Fibroblast of skin of scalp (primary cell): ENCODE data around the gene SRGAP3.

ENCODE experiments used
- DNase-seq: peaks from one replicate; pipeline ENCODE4 v3.0.0-alpha.2; 2013

The SRGAP3 gene

DNA sequence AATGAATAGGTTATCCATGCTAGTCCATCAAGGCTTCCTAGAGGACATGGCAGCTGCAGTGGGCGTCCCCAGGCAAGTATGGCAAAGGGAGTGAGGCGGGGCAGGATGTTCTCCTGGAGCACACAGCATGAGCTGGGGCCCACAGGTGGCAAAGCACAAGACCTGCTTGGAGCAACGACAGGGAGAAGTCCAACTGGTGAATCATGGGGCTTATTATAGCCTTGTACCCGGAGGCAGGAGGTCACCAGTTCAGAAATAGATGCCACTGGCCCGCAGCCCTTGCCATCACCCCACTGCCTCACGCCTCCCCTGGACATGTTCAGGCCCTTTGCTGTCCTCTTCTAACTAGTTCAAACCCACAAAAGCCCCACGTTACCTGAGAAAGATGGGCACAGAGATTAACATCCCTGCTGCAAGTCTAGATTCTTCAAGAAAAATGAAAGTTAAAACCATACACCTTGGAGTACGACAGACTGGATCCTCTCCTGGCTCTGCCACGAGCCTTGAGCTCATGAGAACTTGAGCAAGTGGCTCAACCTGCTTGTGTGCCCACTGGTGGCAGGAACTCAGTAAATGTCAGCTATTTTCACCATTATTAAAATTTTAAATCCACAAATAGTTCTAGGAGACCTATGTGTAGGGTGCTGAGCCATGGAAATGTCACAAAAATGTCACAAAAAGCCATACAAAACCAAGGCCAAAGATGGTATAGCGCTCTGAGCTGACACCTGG, 1.8 kb upstream of the SRGAP3 start:
- DNase-seq, result no peak

GRCh38 chr3:9250236-9250635, 790 bp upstream of the SRGAP3 start:
- no peak for DNase-seq

- DNase-seq, result no peak
Observed at GRCh38 chr3:9248522-9249271, 749 bp downstream of the SRGAP3 start.

DNA sequence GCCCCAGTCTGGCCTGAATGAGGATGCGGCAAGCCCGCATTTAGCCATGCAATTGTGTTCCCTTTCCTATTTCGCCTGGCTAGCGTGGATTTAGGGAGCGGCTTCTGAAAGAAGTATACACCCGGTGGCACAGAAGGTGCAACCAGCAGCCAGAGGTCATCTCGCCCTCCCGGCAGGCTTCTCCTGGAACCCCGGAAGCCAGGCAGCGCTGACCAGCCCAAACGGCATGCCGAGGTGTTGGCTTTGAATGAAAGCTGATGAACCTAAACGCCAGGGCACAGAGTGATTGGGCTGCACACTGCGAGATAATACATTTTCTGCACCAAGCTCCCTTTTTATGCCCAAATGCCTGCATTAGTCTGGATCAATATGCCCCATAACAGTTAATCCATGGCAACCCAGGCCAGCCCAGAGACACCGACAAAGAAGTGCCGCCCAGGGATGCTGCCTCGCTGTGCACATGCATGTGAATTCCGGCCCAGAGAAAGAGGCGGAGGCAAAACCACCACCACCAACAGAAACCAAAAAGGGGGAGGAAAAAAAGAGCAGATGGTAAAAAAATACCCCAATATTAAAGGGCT, 1.4 kb downstream of the SRGAP3 start:
- no peak for DNase-seq

DNA sequence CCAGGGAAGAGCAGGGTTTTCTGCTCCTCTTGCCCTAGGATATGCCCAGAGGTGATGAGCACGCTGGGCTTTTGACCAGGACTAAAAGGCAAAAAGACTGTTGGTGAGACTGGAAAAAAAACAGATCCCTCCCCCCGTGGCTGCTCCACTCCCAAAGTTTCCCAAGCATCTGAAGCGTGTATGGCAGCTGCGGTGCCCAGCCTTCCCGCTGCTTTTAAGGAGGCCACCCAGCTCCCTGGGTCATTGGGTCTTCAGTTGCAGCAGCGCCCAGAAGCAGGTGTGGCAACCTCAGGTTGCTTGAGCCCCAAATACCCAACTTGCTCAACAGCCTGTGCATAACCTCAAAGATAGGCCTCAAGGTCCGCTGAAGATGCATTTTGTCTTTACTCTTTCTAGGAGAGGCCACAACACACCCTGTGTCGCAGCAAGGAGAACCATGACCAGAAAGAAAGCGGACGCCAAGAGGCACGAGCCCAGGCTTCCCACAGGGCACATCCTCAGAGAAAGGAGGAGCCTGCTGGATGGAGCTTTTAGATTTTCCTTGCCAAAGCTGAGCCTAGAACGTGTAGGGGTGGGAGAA, 2.0 kb downstream of the SRGAP3 start:
- no peak for DNase-seq

DNA sequence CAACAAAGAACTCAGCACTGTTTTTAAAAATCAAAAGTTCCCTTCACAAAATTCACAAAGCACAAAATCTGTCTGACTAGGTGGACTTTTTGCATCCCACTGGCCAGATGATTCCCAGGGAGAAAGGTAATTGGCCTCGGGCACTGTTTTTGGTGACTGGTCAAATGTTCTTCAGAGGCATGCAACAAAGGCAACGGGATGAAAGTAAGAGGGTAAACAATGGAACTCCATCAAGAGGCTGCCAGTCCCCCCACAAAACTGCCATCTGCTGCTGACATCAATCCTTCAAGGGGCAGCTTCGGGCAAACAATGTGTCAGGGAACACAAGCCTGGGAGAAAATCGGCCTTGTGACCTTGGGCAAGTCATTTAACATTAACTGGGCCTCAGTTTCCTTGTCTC, 3.3 kb downstream of the SRGAP3 start:
- no peak for DNase-seq

DNA sequence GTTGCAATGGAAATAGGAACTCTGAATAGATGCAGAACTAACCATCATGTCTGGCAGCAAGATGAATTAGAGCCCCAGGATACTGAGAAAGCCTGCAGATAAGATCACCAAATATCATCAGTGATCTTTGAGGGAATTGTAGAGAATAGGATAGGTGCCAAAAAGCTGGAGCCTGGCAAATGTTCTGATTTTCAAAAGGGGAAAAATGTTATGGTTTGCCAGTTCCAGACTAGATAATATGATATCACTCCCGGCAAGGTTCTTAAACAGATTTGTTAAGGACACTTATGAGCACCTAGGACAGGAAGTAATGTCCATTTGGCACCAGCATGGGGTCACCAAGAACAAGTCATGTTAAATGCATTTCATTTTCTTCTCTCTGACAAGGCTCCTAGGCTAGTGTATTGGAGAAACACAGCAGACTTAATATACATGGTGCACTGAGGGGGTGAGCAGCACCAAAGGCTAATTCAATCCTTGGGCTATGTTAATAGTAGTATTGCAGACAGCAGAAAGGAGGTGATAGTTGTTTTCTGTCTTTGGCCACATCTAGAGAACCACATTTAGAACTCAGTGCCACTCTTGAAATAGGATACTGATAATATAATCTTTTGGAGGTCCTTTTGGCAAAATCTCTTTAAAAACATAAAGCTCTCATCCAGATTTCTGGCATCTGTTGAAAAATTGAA, 4.8 kb downstream of the SRGAP3 start:
- no peak for DNase-seq

DNA sequence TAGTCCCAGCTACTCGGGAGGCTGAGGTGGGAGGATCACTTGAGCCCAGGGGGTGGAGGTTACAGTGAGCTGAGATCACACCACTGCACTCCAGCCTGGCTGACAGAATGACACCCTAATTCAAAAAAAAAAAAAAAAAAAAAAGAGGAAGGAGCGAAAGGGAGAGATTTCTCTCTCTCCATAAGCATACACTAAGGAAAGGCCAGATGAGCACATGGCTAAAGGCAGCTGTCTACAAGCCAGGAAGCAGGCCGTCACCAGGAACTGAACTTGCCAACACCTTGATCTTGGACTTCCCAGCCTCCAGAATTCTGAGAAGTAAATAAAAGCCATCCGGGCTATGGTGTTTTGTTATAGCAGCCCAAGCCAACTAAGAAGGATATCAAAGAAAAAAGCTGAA, 7.5 kb downstream of the SRGAP3 start:
- DNase-seq, result no peak

DNA sequence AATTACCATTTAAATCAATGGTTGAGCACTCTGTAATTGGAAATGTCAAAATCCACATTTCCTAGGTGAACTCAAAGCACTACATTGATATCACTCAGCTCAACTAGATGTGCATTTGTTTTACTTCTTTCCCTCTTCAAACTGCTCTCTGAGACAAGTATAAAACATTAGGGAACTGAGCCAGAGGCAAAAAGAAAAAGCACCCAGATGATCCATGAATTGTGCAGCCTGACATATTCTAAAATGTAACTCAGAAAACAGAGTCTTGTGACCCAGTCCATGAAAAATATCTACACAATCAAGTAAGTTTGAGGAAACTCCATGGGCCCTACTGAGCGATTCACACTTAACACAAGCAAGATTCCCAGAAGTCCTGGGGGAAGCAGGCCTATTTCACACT, 9.8 kb downstream of the SRGAP3 start:
- no peak for DNase-seq

GRCh38 chr3:9238721-9239295, 10.6 kb downstream of the SRGAP3 start:
- no peak for DNase-seq

- no peak for DNase-seq
Observed at GRCh38 chr3:9238276-9238675, 11.2 kb downstream of the SRGAP3 start.

GRCh38 chr3:9233814-9234600, 15.4 kb downstream of the SRGAP3 start:
- DNase-seq, result no peak

DNA sequence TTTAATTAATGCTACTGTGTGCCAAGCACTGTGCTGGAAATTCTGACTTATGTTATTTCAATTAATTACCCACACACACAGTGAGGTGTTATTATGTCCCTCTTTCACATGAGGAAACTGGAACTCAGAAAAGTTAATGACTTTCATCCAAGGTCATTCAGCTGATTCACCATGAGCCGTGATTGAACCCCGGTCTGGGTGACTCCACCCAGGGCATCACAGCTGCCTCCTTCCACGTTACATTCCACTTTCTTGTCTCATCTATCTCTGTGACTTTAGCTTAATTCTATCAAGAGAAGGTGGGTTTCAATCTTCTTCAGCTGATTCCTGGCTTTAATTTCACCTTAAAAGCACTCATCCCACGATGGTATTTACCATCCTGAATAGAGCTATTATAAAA, 16.3 kb downstream of the SRGAP3 start:
- DNase-seq, result no peak

GRCh38 chr3:9231937-9232336, 17.5 kb downstream of the SRGAP3 start:
- no peak for DNase-seq

GRCh38 chr3:9231471-9231870, 18.0 kb downstream of the SRGAP3 start:
- no peak for DNase-seq

- DNase-seq, result no peak
Observed at GRCh38 chr3:9231006-9231405, 18.4 kb downstream of the SRGAP3 start.

- DNase-seq, result no peak
Observed at GRCh38 chr3:9230596-9230995, 18.9 kb downstream of the SRGAP3 start.

DNA sequence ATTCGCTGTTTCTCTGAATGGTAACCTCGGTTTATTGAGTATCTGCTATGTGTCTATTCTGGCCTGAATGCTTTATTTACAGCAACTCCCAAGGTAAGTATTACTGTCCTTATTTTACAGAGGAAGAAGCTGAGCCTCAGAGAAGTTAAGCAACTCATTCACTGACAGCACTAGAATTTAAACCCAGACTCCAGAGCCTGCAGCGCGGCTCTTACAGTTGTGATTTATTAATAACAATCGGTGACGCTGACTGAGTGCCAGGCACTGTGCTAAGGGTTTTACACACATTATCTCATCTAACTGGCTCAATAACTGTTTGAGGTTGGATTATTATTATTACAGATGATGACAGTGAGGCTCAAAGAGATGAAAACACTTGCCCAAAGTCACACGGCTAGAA, 19.6 kb downstream of the SRGAP3 start:
- DNase-seq, result no peak

- DNase-seq, result no peak
Observed at GRCh38 chr3:9229325-9229724, 20.1 kb downstream of the SRGAP3 start.

GRCh38 chr3:9226326-9226725, 23.1 kb downstream of the SRGAP3 start:
- DNase-seq, result peak; percentile 11

- no peak for DNase-seq
Observed at GRCh38 chr3:9225268-9225667, 24.2 kb downstream of the SRGAP3 start.

- peak; percentile 28 for DNase-seq
Observed at GRCh38 chr3:9224490-9224889, 25.0 kb downstream of the SRGAP3 start.
